Left ventricle myocardium superior (tissue), 1 donor: Measurements from ENCODE around the gene NINJ1. TPM values are rescaled to one million over a fixed set of nuclear protein-coding genes. Genes with fewer than 3 reads are reported as not detected.
"Not testable (repeated sequence)": the region's sequence is repeated elsewhere in the genome, so short reads cannot be mapped to it uniquely, and the experiment has no call there.

ENCODE experiments used
- ATAC-seq: fragments of 200-7000 bp; cut with Tn5 transposase; one replicate; pipeline ENCODE4 v1.9.1; 2020; ENCODE audit warnings: mild to moderate bottlenecking, moderate library complexity
- DNase-seq: peaks from one replicate; pipeline ENCODE4 v3.0.0-alpha.2; 2020
- intact Hi-C: fragments of 100-400 bp; cut with micrococcal nuclease; formaldehyde crosslinking; loops from one replicate; pipeline ENCODE4 v1.11.0; 2022
- total RNA-seq: library from RNA; stranded (reverse); fragmentation: NEBNext Ultra II Directional; extraction: Animal tissue kit (Norgen Biotek cat#: 25700); gene quantifications from one replicate; pipeline ENCODE4 v1.2.1, GENCODE V29; 2021
- donor health status: DM: no; HTN: yes; CAD: no; lungs with severe emphysema.

NINJ1 gene
- total RNA-seq, 1 donor from 2014 or later, result 46.8 TPM

DNA sequence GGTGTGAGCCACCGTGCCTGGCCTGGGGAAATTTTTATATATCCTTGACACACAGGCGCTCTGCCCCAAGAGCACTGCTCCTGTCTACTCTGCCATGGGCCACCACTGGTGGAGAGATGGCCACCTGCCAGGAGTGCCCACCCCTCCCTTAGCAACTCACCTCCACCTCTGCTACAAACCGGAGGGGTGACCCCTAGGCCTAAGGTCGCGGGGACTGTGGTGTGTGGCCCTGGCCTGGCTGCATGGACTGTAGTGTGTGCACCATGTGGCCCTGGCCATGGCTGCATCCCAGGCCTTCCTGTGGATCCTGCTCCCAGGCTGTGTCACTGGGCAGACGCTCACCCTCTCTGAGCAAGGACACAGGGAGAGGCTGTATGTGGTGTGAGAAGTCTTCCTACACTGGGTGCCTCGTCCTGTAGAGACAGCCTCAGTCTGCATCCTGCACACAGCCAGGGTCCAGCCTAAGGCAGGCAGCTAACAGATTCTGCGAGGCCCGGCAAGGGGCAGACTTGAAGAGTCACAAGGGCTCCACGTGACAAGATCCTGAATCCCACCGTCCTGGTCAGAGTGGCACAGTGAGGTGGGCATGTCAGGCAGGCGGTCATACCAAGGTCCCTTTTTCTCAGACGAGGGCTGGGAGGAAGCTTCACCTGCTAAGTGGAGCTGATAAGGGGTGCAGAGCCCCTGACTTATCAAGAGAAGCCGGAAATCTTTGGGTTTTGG lies 10.3 kb downstream of the NINJ1 start:
- intact Hi-C loops, result no loop called here
- DNase-seq, result no peak
- ATAC-seq, result no peak

DNA sequence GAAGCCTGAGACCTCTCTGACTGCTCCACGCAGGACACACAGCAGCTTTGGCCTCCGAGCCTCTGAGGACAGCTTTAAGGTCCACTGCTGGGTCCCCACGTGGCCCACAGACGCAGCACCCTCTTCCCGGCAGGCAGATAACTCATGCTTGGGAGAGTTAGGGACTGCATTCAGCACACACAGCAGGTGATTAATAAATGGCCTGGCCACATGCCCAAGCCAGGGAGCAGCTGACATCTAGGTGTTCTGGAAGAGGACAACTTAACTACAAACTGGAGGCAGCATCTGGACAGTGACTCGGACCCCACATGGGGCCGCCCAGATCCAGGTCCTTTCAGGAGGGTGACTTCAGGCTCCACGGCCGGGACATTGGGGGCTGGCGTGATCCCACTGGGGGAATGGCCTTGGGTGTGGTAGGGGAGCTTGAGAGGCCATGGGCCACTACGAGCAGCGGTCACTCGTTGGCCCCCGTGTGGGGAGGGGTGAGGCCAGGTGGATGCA lies 11.3 kb downstream of the NINJ1 start:
- ATAC-seq (no peak), DNase-seq (no peak)
- intact Hi-C loops, result no loop called here

DNA sequence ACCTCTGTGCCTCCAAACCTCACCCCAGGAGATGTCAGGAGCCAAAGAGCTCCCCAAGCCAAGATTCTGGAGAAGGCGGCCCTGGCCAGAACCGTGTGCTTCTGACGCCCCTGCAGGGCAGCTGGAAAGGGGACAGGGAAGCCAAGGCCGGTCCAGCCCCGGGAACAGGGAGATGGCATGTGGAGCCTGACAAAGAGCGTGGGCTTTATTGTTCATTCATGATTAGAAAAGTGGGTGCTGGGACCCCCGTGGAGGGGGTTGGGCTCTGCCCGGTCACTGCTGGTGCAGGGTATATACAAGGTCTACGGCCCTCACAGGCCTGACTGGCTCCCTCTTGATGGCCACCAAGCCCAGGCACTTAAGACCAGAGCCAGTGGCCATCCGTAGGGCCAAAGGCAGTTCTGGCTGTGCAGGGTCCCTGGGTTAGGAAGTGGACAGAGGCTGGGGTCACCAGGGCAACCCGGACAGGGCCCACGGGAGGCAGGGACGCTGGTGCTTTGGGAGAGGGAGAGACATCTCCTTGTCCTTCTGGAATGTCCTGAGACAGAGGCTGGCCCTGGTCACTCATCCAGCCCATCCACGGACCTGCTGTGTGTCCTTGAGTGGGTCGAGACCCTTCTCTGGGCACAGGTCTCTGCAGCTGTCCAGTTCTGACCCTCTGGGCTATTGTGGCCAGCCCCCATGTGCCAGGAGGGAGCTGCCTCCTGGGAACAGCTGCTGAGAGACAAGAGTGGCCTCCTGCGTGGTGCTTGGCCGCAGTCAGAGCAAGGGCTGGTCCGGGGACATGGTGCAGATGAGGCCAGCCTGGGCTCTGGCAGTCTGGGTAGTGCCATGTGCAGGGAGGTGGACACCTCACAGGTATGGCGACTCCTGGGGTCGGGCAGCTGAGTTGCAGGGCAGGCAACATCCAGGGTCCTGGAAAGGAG lies 12.5 kb downstream of the NINJ1 start:
- no peak for ATAC-seq
- DNase-seq, result no peak
- intact Hi-C loops, result no loop called here

DNA sequence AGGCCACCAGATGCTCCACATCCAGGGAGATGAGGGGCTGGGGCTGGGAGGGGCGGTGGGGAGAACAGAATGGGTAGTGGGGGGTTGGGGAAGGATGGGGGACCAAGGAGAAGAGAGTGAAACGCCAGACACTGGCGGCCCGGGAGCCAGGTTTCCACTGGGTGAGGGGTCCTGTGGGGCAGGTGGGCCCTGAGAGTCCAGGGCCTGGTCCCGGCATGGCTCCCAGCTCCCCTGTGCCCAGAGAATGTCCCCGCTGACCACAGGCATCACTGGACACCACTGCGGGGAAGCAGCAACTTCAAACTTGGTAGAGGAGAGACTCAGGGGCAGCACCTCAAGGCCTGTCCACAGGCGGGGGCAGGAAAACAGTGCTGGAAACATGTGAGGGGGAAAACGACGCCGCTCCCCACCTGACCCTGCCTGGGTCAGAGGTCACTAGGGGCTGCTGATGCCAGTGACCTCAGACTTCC lies 13.2 kb downstream of the NINJ1 start:
- no peak for ATAC-seq
- intact Hi-C loops, result no loop called here
- DNase-seq, result no peak

DNA sequence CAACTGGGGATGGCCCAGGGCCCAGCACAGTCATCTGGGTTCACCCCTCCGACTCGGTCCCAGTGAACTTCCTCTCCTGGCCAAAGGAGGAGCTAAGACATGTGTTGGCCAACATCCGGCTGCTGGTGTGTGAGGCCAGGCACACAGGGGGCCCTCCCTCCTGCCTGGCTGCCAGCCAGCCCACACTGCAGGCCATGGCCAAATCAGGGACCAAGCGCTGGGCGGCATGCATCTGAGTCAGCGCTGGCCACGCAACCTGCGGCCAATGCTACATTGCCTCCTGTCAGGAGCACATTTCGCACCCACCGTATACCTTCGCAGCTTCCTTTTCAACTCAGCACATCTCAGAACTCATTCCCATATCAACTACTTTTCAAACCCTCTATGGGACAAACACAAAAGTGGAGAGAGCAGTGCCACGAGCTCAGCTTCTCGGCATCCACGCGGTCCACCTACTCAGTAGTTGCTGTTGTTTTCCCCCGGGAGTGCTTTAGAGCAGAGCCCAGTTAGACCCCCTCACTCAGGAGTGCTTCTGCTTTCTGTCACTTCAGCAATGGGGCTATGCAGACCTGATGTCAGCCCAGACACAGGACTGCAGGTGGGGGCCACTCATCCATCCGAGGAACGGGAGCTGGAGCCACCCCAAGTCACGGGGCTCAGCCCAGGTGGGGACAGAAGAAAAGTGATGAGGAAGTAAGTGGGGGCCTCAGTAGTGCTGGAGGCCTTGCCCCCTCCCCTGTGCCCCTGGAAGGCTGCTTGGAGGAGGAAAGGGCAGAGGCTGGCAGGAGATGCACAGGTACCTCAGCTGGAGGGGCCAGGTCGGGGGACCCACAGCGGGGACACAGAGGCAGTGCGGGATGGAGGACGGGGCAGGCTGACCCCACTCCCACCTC lies 13.9 kb downstream of the NINJ1 start:
- ATAC-seq (peak; percentile 90), DNase-seq (peak; percentile 96)
- intact Hi-C loops, result no loop called here

DNA sequence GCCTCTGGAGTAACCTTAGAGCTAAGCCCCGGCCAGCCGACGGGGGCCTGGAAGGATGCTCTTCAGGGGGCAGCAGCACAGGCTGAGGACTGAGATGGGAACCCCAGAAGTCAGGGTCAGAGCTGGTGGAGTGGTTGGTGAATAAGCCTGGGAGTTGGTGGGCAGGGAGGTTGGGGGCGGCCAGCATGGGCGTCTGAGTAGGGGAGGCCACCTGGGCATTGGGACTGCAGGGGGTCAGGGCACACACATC lies 14.4 kb downstream of the NINJ1 start:
- intact Hi-C loops, result no loop called here

DNA sequence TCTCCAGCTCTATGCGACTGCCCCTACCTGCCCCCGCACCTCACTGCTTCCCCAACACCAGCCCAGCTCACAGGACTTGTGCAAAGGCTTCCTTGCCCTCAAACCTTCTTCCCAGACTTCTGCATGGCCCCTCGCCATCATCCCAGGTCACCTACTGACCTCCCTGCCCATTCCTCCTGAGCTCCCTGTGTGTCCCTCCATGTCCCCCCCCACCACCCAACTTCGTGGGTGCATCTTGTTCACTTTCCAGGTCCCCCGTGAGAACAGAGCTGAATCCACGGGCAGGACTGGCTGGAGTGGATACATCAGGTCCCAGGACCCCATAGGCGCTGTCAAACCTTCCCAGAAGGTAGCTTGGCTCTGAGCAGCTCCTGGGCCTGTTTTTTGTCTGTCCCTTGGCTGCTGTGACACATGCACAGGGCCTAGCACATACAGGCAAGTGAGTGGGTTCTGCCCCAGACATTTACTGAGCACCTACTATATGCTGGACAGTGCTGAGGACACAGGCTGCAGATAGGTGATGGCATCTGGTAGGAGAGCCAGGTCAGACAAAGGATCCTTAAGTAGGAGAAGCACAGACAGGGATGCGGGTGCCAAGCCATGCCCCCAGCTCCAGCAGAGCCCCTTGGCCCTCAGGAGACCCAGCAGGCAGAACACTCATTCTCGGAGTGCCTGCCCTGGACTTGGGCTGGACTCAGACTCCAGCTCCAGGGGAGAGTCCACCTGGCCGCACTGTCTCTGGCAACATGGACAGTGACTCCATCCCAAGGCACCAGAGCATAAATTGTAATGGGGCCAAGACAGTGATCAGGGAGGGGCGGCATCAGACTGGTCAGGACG lies 15.0 kb downstream of the NINJ1 start:
- intact Hi-C loops, result no loop called here
- peak; percentile 27 for DNase-seq
- no peak for ATAC-seq

More for the DNA sequence above, 14.4 kb downstream of the NINJ1 start:
- no peak for ATAC-seq
- DNase-seq, result no peak

DNA sequence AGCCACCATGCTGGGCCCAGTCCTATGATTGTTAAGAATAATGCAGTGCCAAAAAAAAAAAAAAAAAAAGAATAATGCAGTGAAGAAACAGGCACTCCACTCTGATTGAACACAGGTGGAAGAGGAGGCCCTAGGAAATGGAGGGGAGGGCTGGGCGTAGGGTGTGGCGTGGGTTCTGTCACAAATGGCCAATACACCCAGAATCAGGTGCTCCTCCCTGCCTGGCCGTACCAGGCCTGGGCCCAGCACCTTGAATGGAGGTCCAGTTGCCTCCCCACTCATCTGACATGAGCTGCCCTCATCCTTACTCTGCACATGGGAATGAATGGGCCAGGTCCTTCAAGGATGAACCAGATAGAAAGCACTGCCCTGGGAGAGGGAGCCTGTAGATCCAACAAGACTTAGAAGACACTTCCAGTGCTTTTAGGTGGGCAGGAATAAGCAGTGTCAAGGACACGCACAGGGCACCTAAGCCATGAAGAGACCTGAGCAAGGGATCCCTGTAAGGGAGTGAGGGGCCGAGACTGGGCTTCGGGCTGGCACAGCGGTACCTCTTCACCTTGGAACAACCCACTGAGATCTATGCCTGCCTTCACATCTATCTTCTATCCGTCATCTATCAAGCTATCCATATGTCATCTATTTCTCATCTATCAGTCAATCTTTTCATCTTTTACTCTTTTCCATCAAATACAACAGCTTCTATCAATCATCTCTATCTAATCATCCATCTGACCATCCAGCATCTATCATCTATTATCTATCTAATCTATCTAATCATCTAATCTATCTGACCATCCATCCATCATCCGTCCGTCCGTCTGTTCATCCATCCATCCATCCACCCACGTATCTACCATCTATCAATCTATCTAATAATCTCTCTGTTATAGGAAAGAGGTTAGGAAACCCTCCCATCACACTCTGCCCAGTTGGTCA lies 15.9 kb downstream of the NINJ1 start:
- intact Hi-C loops, result no loop called here
- DNase-seq (peak; percentile 18), ATAC-seq (no peak)

DNA sequence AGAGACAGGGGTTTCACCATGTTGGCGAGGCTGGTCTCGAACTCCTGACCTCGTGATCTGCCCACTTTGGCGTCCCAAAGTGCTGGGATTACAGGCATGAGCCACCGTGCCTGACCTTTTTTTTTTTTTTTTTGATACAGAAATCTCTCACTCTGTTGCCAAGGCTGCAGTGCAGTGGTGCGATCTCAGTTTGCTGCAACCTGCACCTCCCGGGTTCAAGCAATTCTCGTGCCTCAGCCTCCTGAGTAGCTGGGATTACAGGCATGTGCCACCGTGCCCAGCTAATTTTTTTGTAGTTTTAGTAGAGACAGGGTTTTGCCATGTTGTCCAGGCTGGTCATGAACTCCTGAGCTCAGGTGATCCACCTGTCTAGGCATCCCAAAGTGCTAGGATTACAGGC lies 16.5 kb downstream of the NINJ1 start:
- ATAC-seq, intact Hi-C loops: not testable (repeated sequence)
- peak; percentile 9 for DNase-seq

DNA sequence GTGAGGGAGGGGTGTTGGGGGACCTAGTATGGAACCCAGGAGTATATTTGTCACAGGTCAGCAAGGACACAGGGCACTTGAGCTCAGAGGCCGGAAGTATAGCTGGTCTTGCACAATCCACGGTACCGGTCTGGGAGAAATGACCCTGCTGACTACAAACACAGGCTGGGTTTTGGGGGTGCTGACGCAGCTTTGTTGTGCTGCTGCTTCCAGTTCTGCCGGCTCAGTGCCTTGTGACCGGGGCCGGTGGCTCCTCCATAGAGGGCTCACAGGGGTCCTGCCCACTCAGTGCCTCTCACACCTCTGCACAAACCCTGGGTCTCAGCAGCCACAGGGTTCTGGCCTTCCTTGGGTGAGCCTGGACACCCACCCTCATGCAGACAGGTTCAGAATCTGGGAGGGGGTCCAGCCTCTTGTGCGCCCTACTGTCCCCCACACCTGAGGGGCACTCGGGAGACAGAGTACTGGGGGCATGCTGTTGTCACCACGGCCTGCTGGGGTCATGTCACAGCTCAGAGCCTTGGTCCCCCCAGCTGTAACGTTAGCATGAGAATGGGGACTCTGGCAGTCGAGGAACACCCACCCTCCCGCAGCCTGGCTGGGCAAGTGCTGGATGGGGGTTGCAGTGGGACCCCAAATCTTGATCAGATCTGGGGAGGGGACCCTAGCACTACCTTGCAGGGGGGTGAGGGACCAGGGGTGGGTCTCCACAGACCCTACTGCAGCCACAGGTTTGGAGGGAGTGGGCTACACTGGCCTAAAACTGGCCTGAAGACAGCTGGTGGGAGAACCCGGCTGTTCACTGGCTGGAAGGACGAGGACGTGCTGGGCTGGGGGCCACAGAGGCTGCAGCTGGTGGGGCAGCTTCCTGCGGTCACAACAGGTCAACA lies 17.7 kb downstream of the NINJ1 start:
- intact Hi-C loops, result no loop called here
- peak; percentile 50 for ATAC-seq
- DNase-seq, result peak; percentile 78

DNA sequence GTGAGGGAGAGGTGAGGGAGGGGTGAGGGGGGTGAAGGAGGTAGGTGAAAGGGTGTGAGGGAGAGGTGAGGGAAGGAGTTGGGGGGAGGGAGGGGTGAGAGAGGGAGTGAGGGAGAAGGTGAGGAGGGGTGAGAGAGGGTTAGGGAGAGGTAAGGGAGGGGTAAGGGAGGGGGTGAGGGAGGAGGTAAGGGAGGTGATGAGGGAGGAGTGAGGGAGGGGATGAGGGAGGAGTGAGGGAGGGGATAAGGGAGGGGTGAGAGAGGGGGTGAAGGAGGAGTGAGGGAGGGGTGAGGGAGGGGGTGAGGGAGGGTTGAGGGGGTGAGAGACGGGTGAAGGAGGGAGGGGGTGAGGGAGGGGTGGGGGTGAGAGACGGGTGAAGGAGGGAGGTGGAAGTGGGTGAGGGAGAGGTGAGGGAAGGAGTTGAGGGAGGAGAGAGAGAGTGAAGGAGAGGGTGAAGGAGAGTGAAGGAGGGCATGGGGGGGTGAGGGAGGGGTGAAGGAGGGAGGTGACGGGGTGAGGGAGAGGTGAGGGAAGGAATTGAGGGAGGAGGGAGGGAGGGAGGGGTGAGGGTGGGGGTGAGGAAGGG lies 18.5 kb downstream of the NINJ1 start:
- intact Hi-C loops, result no loop called here
- DNase-seq, result no peak
- ATAC-seq, result no peak

DNA sequence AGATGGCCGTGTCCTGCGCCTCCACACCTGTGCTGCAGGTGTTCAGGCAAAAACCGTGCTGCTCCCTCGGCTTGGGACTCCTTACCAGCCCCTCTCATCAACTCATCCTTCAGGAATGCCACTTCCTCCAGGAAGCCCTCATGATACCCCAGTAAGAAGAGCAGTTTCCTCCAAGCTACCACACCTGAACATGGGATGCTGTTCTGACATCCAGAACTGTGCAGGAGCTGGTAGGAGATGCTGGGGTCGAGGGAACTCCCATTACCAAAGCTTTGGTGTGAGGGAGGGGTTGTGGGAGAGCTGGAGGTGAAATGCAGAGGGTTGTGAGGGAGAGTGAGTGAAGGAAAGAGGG lies 19.1 kb downstream of the NINJ1 start:
- DNase-seq, result no peak
- no peak for ATAC-seq
- intact Hi-C loops, result no loop called here

DNA sequence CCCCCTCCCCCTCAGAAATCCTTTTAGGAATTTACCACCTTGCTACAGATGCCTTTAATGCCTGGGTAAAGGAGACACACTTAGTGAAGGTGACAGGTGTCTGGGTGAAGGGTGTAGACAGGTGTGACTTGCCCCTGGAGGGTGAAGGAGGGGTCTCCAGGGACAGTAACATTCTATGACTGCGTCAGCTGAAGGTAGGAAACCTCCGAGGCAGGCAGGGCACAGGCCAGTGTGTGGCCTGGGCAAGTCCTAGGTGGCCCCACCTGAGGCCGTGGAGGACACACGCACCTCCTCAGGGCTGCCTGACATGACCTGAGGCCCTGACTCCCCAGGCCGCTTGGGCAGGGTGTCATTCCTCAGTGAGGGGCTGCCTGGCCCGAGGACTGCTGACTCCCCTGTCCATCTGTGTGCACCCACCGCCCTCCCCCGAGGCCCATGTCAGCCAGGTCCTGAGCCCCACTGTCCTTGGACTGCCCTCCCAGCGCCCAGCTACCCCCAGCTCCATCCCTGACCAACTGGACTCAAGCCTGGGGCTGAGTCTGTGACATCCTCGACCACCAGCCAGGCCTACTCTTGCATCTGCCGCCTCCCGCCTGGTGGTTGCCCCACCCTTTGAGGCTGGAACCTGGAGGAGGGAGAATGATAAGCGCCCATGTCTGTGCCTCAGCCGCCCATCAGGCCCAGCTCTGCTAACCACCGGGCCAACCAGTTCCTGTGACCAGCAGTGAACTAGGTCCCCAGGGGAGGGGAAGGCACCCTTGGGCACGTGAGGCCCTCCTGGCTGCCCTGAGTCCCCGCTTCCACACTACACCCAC lies 19.7 kb downstream of the NINJ1 start:
- DNase-seq (peak; percentile 28), ATAC-seq (no peak)
- intact Hi-C loops, result no loop called here

DNA sequence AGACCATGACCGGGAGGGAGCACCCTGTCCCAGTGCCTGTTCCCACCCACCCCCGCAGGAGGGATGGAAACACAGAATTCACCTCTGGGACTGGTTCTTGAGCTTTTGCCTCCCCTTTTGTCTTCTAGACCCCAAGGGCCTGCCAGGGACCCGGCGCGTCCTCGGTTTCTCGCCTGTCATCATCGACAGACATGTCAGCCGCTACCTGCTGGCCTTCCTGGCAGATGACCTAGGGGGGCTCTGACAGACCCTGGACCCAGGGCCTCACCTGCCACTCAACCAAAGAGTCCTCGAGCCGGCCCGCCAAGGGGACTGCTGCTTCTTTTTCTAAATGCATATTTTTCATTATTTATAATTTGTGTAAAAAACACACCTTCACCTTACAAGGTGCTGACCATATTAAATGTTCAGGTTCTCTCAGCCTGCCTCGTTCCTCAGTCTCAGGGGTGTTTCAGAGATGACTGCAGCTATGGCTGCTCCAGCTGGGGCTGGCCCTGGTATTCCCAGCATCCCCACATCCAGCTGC lies 21.1 kb downstream of the NINJ1 start:
- ATAC-seq (no peak), DNase-seq (no peak)
- intact Hi-C loops, result no loop called here

DNA sequence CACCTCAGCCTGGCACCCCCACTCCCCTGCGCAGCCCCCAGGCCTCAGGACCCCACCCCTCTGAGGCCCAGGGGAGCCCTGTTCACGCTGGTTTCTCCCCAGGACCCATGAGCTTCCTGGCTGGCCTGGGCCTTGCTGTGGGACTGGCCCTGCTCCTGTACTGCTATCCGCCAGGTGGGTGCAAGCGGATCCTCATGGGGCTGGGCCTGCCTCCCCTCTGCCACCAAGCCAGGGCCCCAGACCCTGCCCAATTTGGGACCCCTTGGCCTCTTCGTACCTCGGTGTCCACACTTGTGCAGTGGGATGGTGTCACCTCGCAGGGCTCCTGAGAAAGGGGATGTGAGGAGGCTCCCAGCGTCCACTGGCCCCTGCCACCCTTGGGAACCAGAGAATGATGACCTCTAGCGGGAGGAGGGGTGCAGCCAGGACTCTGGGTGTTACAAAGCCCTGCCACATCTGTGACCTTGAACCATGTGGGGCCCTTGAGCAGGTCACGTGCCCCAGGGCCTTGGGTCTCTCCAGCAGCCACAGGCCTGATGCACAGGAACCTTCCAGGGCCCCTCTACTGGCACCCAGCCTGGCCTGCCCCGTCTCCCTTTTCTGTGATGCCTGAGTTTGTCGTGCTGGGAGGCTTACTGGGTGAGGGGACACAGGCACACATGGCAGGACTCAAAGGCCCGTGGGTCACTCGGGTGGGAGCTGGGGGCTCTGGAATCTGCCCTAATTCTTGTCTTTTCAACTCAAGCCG lies 21.8 kb downstream of the NINJ1 start:
- ATAC-seq (no peak), DNase-seq (no peak)
- intact Hi-C loops, result no loop called here
